Endothelial cell of umbilical vein (primary cell): ENCODE measurements around the gene MALT1. TPM values are rescaled to one million over a fixed set of nuclear protein-coding genes. Genes with fewer than 3 reads are reported as not detected.

Experiments
- BruUV-seq: library from RNA; stranded (reverse); fragments of 400-500 nt; replicated peaks from 2 replicates; lab custom pipeline; 2021; lab: Mats Ljungman, UMichigan
- CTCF ChIA-PET: fragments of 300-600, 350-600 bp; sonication (Branson Sonifier 250); formaldehyde crosslinking; loops from one replicate; lab custom pipeline; 2021; ENCODE audit warnings: antibody characterized with exemption, inconsistent platforms; lab: Charles Lee
- POLR2A ChIA-PET: fragments of 300-600, 350-600 bp; sonication (Branson Sonifier 250); formaldehyde crosslinking; loops from one replicate; lab custom pipeline; 2021; ENCODE audit warnings: antibody characterized with exemption, inconsistent platforms; lab: Charles Lee
- DNase-seq: peaks from one replicate; pipeline ENCODE4 v3.0.0-alpha.2; 2011; ENCODE audit warnings: low read depth, low spot score
- FAIRE-seq: peaks from 2 replicates; lab custom pipeline; 2011; peaks lifted over from hg19 to GRCh38; lab: Jason Lieb, UNC
- H2AFZ ChIP-seq: 2 replicates; pipeline ENCODE4 v1.6.0; 2012; ENCODE audit warnings: low read depth, low read length, control low read depth, inconsistent platforms
- H3K27ac ChIP-seq: 2 replicates; pipeline ENCODE4 v1.5.1; 2011; ENCODE audit warnings: low read depth, mild to moderate bottlenecking, control low read depth, low read length, moderate library complexity; ENCODE audit not compliant: insufficient read depth
- H3K27me3 ChIP-seq, 2 experiments: 2 replicates each; pipeline versions ENCODE4 v1.6.0 to v1.6.1; 2011; ENCODE audit warnings: low read length in 2 of 2, mixed read lengths in 1 of 2; ENCODE audit not compliant: control insufficient read depth in 2 of 2, insufficient read depth in 2 of 2
- H3K36me3 ChIP-seq, 2 experiments: 2 replicates in 1 of 2; 3 replicates in 1 of 2; pipeline ENCODE4 v1.5.1; 2011; ENCODE audit warnings: low read length in 2 of 2, mild to moderate bottlenecking in 1 of 2, moderate library complexity in 1 of 2; ENCODE audit not compliant: control insufficient read depth in 2 of 2, insufficient read depth in 2 of 2; ENCODE audit errors: extremely low read depth in 1 of 2
- H3K4me1 ChIP-seq: 3 replicates; pipeline ENCODE4 v1.5.1; 2011; ENCODE audit warnings: mild to moderate bottlenecking, low read length; ENCODE audit not compliant: control insufficient read depth, insufficient read depth; ENCODE audit errors: extremely low read depth
- H3K4me2 ChIP-seq: 2 replicates; pipeline ENCODE4 v1.6.1; 2011; ENCODE audit warnings: low read length, control low read depth, mixed read lengths; ENCODE audit not compliant: insufficient read depth
- H3K4me3 ChIP-seq, 3 experiments: fragments of 200-600 bp in 1 of 3; sonication (generic), shearing (Covaris generic) in 1 of 3; replicated peaks in 1 of 3; 2 replicates each; pipeline ENCODE4 v1.5.1; 2011 to 2016; ENCODE audit warnings: control low read depth in 3 of 3, low read length in 3 of 3, mild to moderate bottlenecking in 2 of 3, inconsistent platforms in 1 of 3, low read depth in 1 of 3, moderate library complexity in 1 of 3; ENCODE audit not compliant: insufficient read depth in 1 of 3
- H3K79me2 ChIP-seq: 2 replicates; pipeline ENCODE4 v1.6.0; 2012; ENCODE audit warnings: low read length, inconsistent platforms; ENCODE audit not compliant: control insufficient read depth, insufficient read depth
- H3K9ac ChIP-seq: replicated peaks from 2 replicates; pipeline ENCODE3; 2011; ENCODE audit warnings: low read length, control low read depth; ENCODE audit not compliant: insufficient read depth; ENCODE audit errors: extremely low read depth
- H3K9me1 ChIP-seq: replicated peaks from 3 replicates; pipeline ENCODE4 v1.6.0; 2011; ENCODE audit warnings: mild to moderate bottlenecking, low read length; ENCODE audit not compliant: control insufficient read depth, insufficient read depth; ENCODE audit errors: extremely low read depth
- H3K9me3 ChIP-seq: replicated peaks from 2 replicates; pipeline ENCODE4 v1.5.1; 2012; ENCODE audit warnings: low read length, inconsistent platforms; ENCODE audit not compliant: control insufficient read depth, insufficient read depth
- H4K20me1 ChIP-seq: replicated peaks from 2 replicates; pipeline ENCODE3; 2011; ENCODE audit warnings: mild to moderate bottlenecking, low read length; ENCODE audit not compliant: control insufficient read depth, insufficient read depth; ENCODE audit errors: extremely low read depth
- CTCF ChIP-seq, 2 donors: IDR thresholded peaks; 1 replicate in 1 of 2; 2 replicates in 1 of 2; pipeline ENCODE4 v1.5.1; 2011; ENCODE audit warnings: low read length in 2 of 2, mild to moderate bottlenecking in 2 of 2, moderate library complexity in 2 of 2, control low read depth in 1 of 2, inconsistent platforms in 1 of 2, low read depth in 1 of 2; ENCODE audit not compliant: insufficient read depth in 1 of 2; ENCODE audit errors: extremely low read depth in 1 of 2
- EZH2 ChIP-seq: IDR thresholded peaks from 2 replicates; pipeline ENCODE4 v1.6.1; 2012; ENCODE audit warnings: borderline replicate concordance, low read depth, mild to moderate bottlenecking, moderate library complexity, low read length, inconsistent platforms; ENCODE audit not compliant: severe bottlenecking
- FOS ChIP-seq: IDR thresholded peaks from 2 replicates; pipeline ENCODE4 v1.6.1; 2011; ENCODE audit warnings: mild to moderate bottlenecking, low read length, moderate library complexity, borderline replicate concordance; ENCODE audit not compliant: insufficient read depth
- GATA2 ChIP-seq: IDR thresholded peaks from 2 replicates; pipeline ENCODE4 v1.7.0; 2011; ENCODE audit warnings: low read depth, mild to moderate bottlenecking, moderate library complexity, mixed read lengths, low read length; ENCODE audit not compliant: insufficient read length, insufficient read depth
- JUN ChIP-seq: IDR thresholded peaks from 2 replicates; pipeline ENCODE4 v1.6.1; 2011; ENCODE audit warnings: borderline replicate concordance, low read depth; ENCODE audit not compliant: insufficient read length, insufficient read depth
- MAX ChIP-seq: IDR thresholded peaks from 2 replicates; pipeline ENCODE4 v1.6.1; 2011; ENCODE audit not compliant: insufficient read depth, insufficient read length
- MYC ChIP-seq: IDR thresholded peaks from one replicate; pipeline ENCODE4 v1.6.1; 2011; ENCODE audit warnings: mild to moderate bottlenecking, low read depth, low read length
- POLR2A ChIP-seq: IDR thresholded peaks from 2 replicates; pipeline ENCODE4 v1.6.1; 2012; ENCODE audit warnings: low read depth, mild to moderate bottlenecking, control low read depth, low read length
- POLR2AphosphoS5 ChIP-seq: IDR thresholded peaks from 2 replicates; pipeline ENCODE4 v1.6.1; 2012; ENCODE audit warnings: low read depth, mild to moderate bottlenecking, control low read depth, low read length, moderate library complexity; ENCODE audit not compliant: insufficient read depth
- dilution Hi-C: fragments of 300-500 bp; cut with MboI; formaldehyde crosslinking; loops from one replicate; pipeline ENCODE4 v1.15.0; 2019; ENCODE audit warnings: low sequenced_read_pairs; ENCODE audit not compliant: extremely low pct_ligation_motif_present
- intact Hi-C: fragments of 100-400 bp; cut with micrococcal nuclease; formaldehyde crosslinking; loops from one replicate; pipeline ENCODE4 v1.10.0; 2022
- polyA plus RNA-seq, 4 experiments: library from polyadenylated mRNA; depleted of rRNA in 3 of 4; stranded (reverse) in 3 of 4; unstranded in 1 of 4; fragments of >200 nt; gene quantifications; 2 replicates each; pipeline versions ENCODE4 v1.2.1 to v1.2.3, GENCODE V29; 2011 to 2012; ENCODE audit warnings: missing spikeins in 1 of 4
- total RNA-seq: library from RNA; stranded (reverse); gene quantifications from 2 replicates; pipeline ENCODE4 v1.2.3, GENCODE V29; 2021

Gene MALT1
- total and polyA plus RNA-seq, 2 donors (not counting 3 experiments of a cell fraction or from before 2014, with no cell fraction given), result 2.8 to 5.1 TPM

- Histone ChIP-seq H3K4me3 (no peak overlapping the region), H4K20me1 (no peaks in the 10 kb centered on the region), H3K9me1 (no peaks in the 10 kb centered on the region), H3K9ac (no peak overlapping the region), H3K4me2 (no peak overlapping the region), H3K9me3 (no peaks in the 10 kb centered on the region), H3K36me3 (no peaks in the 10 kb centered on the region), H3K4me1 (no peaks in the 10 kb centered on the region), H3K27ac (no peak overlapping the region), H2AFZ (no peak overlapping the region), H3K27me3 (peaks cover 2 to 10% of the 10 kb centered on the region in 2 experiments), H3K79me2 (no peaks in the 10 kb centered on the region)
- POLR2A ChIA-PET, result no interaction called here
- dilution Hi-C loops, result loop anchor here (25.0 kb wide), 1 partner anchor 225 kb away; no protein-coding TSS in a partner anchor
- FAIRE-seq (no peak), DNase-seq (no peak)
- TF ChIP-seq JUN (no peak), FOS (no peak), MYC (no peak), POLR2A (no peak), GATA2 (no peak), POLR2AphosphoS5 (no peak), EZH2 (no peak), MAX (no peak), CTCF (IDR thresholded peaks at IDR 0.05; ENCODE audit: extremely low read depth in 1 of 2, insufficient read depth in 1 of 2, low read depth in 1 of 2, low read length in 2 of 2) (no peak)
- BruUV-seq, result no TSS peak
- CTCF ChIA-PET, result interaction anchor here (2.7 to 25.4 kb wide), 3 partner anchors 222 to 303 kb away, joined by 85 to 994 read pairs (median 603); no protein-coding TSS in a partner anchor
- intact Hi-C loops, result loop anchor here (5.0 to 10.0 kb wide), 2 partner anchors 90 to 627 kb away; partner anchors contain the start of gene MALT1
Observed at GRCh38 chr18:58761970-58762780, 90.9 kb downstream of the MALT1 start.
